Testis (tissue), 3 donors: Measurements from ENCODE around the gene CCDC201. TPM values are rescaled to one million over a fixed set of nuclear protein-coding genes. Genes with fewer than 3 reads are reported as not detected.

Experiments used
- DNase-seq: peaks from one replicate; pipeline ENCODE4 v3.0.0-alpha.2; 2019
- H3K27ac ChIP-seq, 2 donors: fragments of 200-600 bp; sonication (generic); one replicate each; pipeline ENCODE4 v1.5.1; 2019
- H3K27me3 ChIP-seq: fragments of 200-600 bp; sonication (generic); one replicate; pipeline ENCODE4 v1.5.1; 2019
- H3K36me3 ChIP-seq: fragments of 200-600 bp; sonication (generic); one replicate; pipeline ENCODE4 v1.5.1; 2017; ENCODE audit warnings: low read depth; ENCODE audit errors: missing control alignments
- H3K4me1 ChIP-seq: fragments of 200-600 bp; sonication (generic); one replicate; pipeline ENCODE4 v1.5.1; 2019
- H3K4me3 ChIP-seq, 2 donors: fragments of 200-600 bp; sonication (generic); one replicate each; pipeline ENCODE4 v1.5.1; 2017 to 2019
- H3K9me3 ChIP-seq: fragments of 200-600 bp; sonication (generic); one replicate; pipeline ENCODE4 v1.5.1; 2017
- CTCF ChIP-seq, 3 experiments: fragments of 450-650 bp in 2 of 3; fragments of 200-600 bp in 1 of 3; sonication (generic) in 1 of 3; IDR thresholded peaks; one replicate each; pipeline ENCODE4 v1.5.1; 2016 to 2019; ENCODE audit warnings: antibody characterized with exemption in 3 of 3, mild to moderate bottlenecking in 2 of 3, moderate library complexity in 1 of 3
- POLR2A ChIP-seq: fragments of 450-650 bp; IDR thresholded peaks from one replicate; pipeline ENCODE4 v1.6.1; 2017; ENCODE audit warnings: antibody characterized with exemption, mild to moderate bottlenecking, moderate library complexity
- WGBS, 2 donors: methylation state at CpG; one replicate each; pipeline ENCODE4 v1.1.5; 2018; 5-methylcytosine and 5-hydroxymethylcytosine counted together
- intact Hi-C: fragments of 100-400 bp; cut with DNase I; formaldehyde crosslinking; loops from one replicate; pipeline ENCODE4 v1.15.1; 2023; ENCODE audit warnings: low total_unique reads
- polyA plus RNA-seq: library from polyadenylated mRNA; stranded (reverse); fragments of 350-450 nt; fragmentation: Illumina TruSeq; extraction: RNeasy Lipid Tissue Mini Kit (QIAGEN cat#74804); gene quantifications from one replicate; pipeline ENCODE4 v1.2.3, GENCODE V29; 2014; ENCODE audit warnings: low read depth, low replicate concordance; ENCODE audit not compliant: insufficient read depth
- total RNA-seq, 2 donors: library from RNA; depleted of rRNA; stranded (reverse); fragments of >200 nt; gene quantifications; one replicate each; pipeline ENCODE4 v1.2.3, GENCODE V29; 2016

The CCDC201 gene
- total and polyA plus RNA-seq, 3 donors from 2014 or later: 0.12 TPM; not detected in 2

- TF ChIP-seq CTCF (IDR thresholded peaks at IDR 0.05): no peak
- no peak for TF ChIP-seq POLR2A
- Histone ChIP-seq H3K27ac (no peak overlapping the region), H3K4me3 (no peak overlapping the region), H3K36me3 (no peaks in the 10 kb centered on the region), H3K4me1 (no peaks in the 10 kb centered on the region), H3K9me3 (no peaks in the 10 kb centered on the region), H3K27me3 (no peaks in the 10 kb centered on the region)
- DNase-seq: no peak
- 90 to 97% methylated on average over 9 of the region's 9 CpGs for WGBS, 2 donors
- intact Hi-C loops: no loop called here
Observed at GRCh38 chr7:45881280-45881758, 8.4 kb upstream of the CCDC201 start.

GRCh38 chr7:45880433-45880860 is 7.6 kb upstream of the CCDC201 start:
- intact Hi-C loops: no loop called here
- no peaks in the 10 kb centered on the region for H3K36me3 ChIP-seq
- no peaks in the 10 kb centered on the region for H3K9me3 ChIP-seq
- 89 to 97% methylated on average over 6 to 7 of the region's 7 CpGs for WGBS, 2 donors
- no peaks in the 10 kb centered on the region for H3K4me1 ChIP-seq
- H3K27me3 ChIP-seq: no peaks in the 10 kb centered on the region
- TF ChIP-seq CTCF (IDR thresholded peaks at IDR 0.05) (no peak), POLR2A (no peak)
- no peak for DNase-seq
- H3K4me3 ChIP-seq: no peak overlapping the region
- no peak overlapping the region for H3K27ac ChIP-seq

GRCh38 chr7:45878457-45879144 is 5.7 kb upstream of the CCDC201 start:
- no peak overlapping the region for H3K27ac ChIP-seq

GRCh38 chr7:45876519-45876918 is 3.6 kb upstream of the CCDC201 start:
- Histone ChIP-seq H3K4me1 (no peaks in the 10 kb centered on the region), H3K27me3 (no peaks in the 10 kb centered on the region), H3K36me3 (no peaks in the 10 kb centered on the region), H3K27ac (no peak overlapping the region), H3K4me3 (no peak overlapping the region), H3K9me3 (no peaks in the 10 kb centered on the region)
- intact Hi-C loops: no loop called here
- 91 to 100% methylated on average over 2 of the region's 2 CpGs for WGBS, 2 donors
- DNase-seq: no peak
- TF ChIP-seq POLR2A: no peak
- no peak for TF ChIP-seq CTCF (IDR thresholded peaks at IDR 0.05)

More at GRCh38 chr7:45878457-45879144, 5.7 kb upstream of the CCDC201 start:
- no peak for DNase-seq
- Histone ChIP-seq H3K27me3 (no peaks in the 10 kb centered on the region), H3K4me3 (no peak overlapping the region), H3K9me3 (no peaks in the 10 kb centered on the region), H3K4me1 (no peaks in the 10 kb centered on the region), H3K36me3 (no peaks in the 10 kb centered on the region)
- intact Hi-C loops: no loop called here
- 38 to 56% methylated on average over 3 of the region's 3 CpGs for WGBS, 2 donors
- TF ChIP-seq POLR2A (no peak), CTCF (IDR thresholded peaks at IDR 0.05) (no peak)
